ENCODE data around the gene TMCO5A.
"Not testable (repeated sequence)": the region's sequence is repeated elsewhere in the genome, so short reads cannot be mapped to it uniquely, and the experiment has no call there.

The TMCO5A gene

DNA sequence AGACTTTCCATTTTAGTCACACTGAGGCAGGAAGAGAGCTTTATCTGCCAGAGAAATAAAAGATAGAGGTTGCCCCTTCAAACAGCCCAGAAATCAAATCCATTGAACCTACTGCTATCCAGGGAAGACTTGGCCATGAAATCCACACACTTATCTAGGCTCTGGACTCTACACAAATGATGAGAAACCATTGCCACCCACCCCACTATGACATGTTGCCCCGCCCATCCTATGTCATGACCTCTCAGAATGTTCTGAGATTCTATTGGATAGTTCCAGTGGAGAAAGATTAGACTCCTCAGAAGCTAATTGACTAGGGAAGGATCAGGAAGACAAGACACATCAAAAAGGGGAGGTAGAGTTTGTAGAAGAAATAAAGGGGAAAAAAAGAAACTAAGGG lies at the start of gene TMCO5A:
TMCO5A (plus strand) TSS at position 301 of the 400 bp plus-strand sequence. CDS start 1,684 bp downstream, outside the sequence.
- DNase-seq: no peak

DNA sequence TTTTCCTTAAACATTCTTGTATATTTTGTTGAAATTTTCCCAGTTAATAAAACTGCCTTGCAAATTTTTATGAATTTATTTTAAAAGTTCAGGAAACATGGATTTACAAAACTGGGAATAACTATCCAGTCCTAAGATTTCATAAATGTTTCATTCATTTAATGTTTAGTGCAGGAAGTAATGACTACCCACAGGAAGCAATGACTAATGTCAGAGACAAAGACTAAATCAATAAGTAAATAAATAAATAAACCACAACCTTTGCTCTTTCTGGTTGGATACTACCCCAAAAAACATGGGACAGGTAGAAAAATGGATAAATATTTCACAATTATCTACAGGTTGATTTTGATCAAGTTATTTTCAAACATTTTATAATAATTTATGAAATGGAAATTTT lies 48.8 kb upstream of the TMCO5A start:
- no peak for DNase-seq

DNA sequence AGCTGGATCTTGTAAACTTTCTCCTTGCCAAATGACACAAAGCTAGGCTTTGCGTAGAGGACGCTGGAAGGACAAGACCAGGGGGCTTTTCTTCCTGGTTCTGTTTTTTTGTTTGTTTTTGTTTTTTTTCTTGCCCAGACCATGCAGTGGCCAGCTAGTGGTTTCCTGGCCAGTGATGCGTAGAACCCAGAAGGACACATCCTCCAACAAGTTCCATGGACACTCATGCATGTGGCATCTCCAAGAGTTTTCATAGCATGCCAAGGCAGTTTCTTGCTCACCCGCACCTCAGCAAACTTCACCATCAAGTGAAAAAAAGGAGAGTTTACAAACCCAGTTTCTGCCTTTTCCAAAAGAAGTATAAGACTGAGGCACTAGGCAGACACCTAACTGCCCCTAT lies 46.1 kb upstream of the TMCO5A start:
- no peak for DNase-seq

DNA sequence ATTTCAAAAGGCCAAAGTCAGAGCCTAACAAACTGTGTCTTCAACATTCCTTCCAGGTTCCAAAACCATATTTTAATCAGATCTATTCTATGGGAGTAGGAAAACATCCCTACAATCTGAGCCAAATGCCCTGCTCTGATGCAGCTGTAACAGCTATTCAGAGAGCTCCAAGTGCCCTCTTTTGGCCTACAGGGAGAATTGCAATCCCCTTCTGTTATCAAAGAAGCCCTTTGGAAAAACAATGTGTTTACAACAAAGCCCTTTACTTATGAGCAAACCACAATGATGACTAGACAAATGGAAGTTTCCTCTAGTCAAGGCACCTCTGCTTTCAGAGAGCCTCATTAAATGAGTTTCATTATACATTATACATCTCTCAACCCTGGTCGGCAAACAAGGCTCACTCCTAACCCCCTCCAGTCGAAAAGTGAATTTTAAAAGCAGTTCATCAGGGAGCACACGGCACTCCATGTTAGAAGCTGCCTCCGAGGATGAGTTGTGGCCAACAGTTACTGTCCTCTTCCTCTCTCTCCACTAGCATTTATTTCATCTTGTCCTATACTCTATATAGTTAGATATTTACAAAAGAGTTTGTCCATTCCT lies 42.6 kb upstream of the TMCO5A start:
- DNase-seq: no peak

DNA sequence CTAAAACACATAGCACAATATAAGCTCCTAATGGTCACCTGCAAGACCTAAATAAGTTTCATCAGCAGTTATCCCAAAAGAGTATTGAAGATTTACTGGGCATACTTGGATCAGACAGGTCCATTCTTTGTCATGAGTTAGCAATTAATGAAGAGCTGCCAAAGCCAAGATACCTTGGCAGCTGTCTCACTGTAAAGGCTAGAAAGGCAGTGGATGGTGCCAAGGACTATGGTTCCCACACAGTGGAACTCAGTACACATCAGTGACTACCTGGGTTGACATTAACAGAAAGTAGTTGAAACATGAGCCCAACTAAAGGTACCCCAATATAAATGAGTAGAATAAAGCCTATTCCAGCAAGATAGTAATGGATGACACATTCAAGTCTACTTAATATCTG lies 41.1 kb upstream of the TMCO5A start:
- DNase-seq: no peak

DNA sequence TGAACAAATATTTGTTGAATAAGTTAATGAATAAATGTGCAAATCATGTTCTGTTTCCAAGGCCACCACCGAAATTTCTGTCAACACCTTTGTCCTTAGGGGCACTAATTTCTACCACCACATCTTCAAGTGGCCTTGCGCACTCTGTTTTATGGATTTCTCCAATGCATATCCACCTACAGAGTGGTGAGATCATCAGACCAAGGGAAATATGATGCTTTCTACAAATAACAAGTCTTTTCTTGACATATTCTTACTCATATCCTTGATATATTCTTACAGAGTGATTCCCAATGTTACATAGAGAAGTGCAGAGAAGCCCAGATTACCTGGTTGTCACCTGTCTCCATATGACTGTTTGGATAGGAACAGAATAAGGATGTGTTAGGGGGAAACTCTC lies 36.1 kb upstream of the TMCO5A start:
- DNase-seq: no peak

DNA sequence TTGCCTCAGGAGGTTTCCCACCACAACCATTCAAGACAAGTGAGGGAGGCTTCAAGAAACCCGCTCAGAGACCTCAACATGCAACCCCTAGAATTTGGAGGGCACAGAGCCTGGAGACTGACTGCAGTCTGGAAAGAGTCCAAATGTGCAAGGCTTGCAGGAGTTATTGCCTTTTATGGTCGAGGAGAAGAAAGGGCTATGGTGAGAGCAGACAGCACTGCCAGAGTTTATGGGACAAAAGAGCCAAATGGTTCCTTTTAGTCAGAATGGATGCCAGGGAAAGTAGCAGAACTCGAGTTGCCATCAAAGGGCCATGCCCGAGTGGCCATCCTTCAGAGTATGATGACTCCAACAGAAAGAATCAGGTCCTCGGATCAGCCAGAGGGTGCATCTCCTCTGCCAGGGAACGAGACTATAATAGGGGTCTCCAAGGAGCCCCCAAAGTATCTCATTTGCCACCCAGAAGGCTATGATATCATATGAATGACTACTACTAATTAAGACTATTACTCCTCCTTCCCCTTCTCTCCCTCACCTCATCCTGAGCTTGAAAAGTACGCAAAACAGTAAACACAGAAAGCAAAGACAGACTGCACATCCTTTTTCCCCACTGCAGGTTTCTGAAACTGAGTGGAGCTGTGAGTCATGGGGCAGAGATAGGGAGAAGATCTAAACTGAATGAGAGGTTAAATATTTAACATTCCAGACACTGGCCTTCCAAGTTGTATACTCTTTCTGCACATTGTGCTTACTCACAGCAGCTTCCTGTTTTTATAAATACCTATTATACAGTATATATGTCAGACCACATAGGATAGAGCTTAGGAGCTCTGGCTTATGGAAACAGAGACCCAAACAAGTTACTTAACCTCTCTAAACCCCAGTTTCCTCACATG lies 33.9 kb upstream of the TMCO5A start:
- no peak for DNase-seq

DNA sequence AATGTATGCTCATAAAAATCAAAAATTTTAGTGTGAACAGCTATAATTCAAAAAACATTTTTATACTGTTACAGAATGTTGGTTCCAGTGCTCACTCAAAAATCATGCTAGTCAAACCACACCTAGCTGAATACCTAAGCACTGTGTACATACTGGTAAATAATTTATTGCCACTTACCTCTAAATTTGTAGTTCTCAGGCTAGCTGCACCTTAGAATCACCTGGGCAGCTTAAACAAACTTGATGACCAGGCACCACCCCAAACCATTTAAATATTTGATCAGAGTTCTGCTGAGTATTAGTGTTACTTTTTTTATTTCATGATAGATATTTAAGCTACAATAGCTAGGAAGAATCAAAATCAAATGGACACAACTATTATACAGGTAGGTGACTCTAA lies 32.3 kb upstream of the TMCO5A start:
- DNase-seq: no peak

DNA sequence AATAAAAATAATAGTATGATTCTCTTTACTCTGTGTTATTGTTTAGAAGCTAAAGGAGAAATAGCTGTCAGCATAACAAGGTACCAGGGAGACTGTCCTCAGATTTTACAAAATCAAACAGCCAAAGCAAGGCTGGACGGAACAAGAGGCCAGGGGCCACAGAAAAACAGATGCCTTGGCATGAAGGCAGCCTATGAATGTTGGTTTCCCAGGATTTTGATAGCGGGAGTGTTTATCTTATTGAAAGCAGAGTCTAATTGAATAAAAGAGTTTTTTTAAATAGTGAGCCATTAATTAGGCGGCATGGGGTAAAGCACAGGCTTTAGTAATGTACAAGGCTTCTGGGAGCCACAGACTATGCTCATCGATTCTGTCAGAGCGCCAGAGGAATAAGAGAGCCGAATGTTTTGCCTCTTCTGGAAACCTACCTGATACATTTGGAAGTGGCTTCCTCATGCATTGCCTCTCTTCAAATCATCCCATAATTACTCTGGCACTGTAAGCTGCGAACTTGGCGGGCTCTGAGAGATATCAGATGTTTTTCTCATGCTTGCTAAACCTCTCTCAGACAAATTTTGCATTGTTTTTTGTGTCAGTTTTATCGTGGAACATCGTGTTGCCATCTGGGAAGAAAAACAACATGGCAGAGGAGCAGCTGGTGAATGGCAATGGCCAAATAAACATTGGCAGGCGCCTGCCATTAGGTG lies 30.4 kb upstream of the TMCO5A start:
- no peak for DNase-seq

DNA sequence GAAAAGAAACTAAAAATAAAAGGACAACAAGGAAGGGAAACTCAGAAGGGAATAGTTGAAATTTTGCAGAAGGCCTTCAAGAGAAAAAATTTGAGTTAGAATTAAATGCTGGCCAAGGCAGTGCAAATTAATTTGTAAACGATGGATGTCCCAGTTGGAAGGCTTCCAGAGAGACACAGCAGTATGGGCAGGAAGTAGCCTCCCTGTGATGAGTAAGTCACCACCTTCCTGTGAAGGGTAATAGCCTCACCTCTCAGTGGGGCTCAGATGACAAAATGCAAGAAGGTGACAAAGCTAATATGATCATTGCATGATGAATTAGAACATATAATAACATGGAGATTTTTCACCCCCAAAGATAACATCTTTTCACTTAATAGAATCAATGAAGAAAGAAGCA lies 27.3 kb upstream of the TMCO5A start:
- DNase-seq: no peak

DNA sequence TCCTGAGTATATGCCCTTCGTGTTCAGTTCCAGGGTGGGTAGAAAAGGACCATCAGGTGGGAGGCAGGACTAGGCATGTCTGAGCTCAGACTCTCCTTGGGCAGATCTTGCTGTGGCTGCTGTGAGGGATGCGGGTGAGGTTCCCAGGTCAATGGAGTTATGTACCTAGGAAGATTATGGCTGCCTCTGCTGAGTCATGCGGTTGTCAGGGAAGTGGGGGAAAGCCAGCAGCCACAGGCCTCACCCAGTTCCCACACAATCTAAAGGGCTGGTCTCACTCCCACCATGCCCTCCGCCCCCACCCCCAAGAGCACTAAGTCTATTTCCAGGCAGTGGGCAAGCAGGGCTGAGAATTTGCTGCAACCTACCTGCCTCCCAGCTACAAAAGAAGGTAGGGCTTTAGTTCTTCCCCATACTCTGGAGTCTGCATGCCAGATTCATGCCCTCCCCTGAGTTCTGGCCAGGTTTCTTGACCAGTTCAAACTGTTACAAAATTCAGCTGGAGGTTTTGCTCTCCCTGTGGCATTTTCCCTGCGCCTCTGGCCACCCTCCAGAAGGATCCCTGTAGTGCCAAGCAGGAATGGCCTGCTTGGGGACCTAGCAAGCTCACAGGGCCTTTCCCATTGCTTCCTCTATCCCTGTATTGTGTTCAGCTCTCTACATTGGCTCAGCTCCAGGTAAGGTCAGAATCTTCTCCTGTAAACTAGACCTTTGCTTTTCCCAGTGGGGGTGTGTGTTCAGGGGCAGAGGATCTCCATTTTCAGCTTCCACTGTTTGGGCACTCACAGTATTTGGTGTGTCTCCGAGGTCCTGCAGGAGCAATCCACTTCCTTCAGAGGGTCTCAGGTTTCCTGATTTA lies 12.7 kb upstream of the TMCO5A start:
- DNase-seq: no peak

DNA sequence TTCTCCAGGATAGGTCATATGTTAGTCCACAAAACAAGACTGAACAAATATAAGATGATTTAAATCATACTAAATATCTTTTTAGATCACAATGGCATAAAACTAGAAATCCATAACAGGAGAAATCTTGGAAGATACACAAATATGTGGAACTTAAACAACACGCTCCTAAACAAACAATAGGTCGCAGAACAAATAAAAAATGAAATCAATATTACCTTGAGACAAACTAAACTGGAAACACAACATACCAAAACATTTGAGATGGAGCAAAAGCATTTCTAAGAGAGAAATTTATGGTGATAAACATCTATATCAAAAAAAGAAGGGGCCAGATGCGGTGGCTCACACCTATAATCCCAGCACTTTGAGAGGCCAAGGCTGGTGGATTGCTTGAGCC lies 8.3 kb upstream of the TMCO5A start:
- no peak for DNase-seq

DNA sequence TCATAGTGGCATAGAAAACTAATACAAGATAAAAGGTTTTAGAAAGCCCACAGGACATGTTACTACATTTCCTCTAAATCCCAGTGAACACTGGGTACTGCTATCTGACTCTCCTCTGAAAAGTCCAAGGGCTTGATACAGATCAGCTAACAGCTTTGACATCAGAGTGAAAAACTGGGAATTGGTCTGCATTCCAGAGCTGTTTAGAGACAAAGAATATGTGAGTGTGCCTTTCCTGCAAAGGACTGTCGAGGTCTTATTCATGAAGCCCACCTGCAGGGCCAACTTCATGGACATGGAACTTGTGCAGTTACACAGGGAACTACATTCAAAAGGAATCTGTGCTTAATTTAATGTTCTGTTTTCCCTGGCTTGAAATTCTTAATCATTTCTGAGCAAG lies 5.2 kb upstream of the TMCO5A start:
- no peak for DNase-seq

DNA sequence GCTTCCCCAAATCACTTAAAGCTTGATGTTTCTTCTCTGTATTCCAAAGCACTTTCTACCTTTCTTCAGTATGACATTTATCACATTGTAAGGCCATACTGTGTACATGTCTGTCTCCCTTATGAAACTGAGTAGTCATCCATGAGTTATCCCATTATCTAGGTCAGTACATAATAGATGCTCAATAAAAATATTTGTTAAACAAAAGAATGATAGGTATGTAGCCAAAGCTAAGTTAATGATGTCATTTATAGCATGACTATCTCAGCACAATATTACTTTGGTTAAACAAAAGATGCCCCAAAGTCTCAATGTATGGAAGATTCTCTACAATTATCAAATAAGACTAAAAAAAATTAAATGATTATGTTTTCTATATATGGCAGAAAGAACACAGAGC lies 3.1 kb upstream of the TMCO5A start:
- no peak for DNase-seq

DNA sequence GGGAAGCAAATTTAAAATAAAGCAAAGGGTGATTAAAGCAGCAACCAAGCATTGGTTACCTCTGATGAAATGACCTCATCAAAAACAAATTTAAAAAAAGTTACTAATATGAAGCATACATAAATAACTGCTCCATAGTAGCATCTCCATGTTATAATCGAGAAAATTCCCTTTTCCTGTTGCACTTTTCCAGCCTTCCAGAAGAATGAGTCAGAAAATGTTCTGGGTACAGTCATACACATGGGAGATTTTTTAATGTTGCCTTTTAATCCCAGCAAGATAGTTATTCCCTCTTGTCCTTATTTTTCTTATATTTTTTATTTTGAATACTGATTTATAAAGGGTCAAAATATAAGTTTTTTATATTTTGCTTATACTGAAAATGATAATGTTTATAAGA lies 2.6 kb upstream of the TMCO5A start:
- DNase-seq: no peak

DNA sequence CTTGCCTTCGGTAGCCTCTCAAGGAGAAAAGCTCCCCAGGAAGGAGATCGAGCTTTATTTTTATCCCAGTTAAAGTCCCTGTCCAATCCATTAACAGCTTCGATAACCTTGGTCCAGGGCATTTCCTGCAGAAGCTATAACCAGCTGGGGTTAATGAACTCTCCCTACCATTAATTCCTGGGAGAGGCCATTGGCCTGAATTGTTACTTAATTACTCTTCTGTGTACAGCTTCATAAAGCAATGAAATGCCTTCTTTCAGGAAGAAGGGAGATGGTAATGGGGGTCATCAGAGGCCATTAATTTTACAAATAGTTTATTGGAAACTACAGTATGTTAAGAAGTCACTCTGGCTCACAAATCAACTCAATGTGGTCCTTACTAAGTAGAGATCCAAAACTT lies 1.9 kb upstream of the TMCO5A start:
- DNase-seq: no peak

DNA sequence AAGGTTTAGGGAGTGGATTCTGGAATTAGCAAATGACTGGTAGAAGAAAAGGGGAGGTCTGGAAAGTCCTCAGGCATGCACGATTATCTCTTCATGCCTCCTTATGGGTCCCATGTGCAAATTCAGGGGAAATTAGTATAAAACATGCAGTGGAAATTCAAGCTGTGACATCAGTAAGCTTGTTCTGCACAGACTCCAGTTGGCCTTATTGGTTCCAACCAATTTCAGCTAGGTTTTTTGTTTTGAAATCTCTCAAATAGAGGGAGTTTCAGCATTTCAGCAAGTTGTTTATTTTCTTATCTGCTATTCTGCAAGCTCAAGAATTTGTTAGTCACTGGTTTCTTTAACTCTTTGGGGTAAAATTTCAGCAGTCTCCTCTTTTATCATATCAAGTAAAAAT lies 774 bp upstream of the TMCO5A start:
- DNase-seq: no peak

DNA sequence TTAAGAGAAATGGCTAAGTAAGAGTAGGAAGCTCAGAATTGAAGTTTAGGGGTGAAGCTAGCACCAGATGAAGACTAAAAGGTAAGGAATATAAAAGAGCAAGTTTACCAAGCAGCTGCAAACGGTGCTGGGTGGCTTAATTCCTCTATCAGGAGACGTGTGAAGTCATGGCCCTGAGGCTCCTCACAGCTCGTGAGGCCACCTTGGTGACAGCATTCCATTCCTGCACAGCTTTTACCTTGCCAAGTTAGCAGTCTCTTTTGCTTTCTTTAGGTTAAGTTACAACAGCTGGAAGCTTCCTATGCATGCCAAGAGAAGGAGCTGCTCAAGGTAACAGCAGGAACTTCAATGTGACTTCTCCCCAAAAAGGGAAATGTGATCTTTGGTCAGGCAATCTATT lies 6.4 kb downstream of the TMCO5A start:
- no peak for DNase-seq

DNA sequence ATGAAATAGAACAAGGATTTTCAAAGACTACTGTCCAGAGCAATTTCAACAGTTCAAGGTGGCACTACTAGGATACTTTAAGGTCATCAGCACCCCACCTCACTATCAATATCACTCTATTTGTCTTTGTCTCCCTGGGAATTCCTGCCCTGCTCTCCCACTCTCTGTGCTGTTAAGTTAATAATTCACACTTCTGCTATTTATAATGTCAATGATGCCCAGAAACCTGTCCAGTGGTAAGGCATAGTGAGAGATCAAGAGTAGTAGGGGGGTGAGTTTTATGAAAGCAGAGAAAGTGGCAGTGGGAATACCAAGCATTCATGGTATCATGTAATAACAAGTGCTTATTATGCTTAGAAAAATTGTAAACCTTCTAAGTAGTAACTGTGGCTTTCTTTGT lies 7.3 kb downstream of the TMCO5A start:
- no peak for DNase-seq

DNA sequence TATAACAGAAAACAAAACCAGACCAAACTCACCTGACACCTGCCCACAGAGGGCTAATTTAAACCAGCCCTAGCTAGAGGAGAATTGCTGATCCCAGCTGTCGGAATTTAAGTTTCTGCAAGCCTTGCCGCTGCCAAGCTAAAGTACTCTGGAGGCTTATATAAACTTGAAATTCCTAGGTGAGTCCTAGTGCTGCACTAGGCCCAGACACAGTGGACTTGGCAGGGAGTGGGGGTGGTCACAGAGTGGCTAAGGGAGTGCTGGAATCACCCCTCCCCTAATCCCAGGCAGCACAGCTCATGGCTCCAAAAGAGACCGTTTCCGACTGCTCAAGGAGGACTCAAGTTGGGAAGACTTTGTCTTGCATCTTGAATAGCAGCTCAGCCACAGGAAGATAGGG lies 17.6 kb downstream of the TMCO5A start:
- DNase-seq: no peak

DNA sequence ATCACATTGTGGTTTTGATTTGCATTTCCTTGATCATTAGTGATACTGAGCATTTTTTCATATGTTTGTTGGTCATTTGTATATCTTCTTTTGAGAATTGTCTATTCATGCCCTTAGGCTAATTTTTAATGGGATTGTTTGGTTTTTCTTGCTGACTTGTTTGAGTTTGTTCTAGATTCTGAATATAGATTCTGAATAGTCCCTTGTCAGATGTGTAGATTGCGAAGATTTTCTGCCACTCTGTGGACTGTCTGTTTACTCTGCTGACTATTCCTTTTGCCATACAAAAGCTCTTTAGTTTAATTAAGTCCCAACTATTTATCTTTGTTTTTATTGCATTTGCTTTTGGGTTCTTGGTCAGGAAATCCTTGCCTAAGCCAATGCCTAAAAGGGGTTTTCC lies 26.3 kb downstream of the TMCO5A start:
- DNase-seq: not testable (repeated sequence)

DNA sequence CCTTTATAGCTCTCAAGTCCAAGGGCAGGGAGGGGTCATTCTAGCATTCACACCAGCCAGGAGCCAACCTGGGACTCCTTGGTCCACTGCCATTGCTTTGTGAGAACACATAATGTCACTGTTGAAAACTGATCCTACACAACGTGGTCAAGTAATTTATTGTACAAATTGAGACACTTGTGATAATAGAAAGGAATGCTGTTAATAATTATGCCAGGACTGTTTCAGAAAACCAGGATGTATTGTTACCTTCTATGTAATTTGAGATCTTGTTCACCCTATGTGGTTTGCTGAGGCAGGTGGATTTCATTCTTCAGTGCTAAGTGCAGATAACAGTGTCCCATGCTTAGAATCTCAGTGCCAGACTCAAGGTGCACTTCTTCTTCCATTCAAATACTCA lies 33.3 kb downstream of the TMCO5A start:
- no peak for DNase-seq

DNA sequence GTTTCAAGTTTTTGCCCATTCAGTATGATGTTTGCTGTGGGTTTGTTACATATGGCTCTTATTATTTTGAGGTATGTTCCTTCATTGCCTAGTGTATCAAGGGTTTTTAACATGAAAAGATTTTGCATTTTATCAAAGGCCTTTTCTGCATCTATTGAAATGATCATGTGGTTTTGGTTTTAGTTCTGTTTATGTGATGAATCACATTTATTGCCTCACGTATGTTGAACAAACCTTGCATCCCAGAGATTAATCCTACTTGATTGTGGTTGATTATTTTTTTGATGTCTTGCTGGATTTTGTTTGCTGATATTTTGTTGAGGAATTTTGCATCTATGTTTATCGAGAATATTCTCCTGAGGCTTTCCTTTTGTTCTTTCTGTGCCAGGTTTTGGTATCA lies 39.4 kb downstream of the TMCO5A start:
- DNase-seq: no peak
